H9 (cell line): ENCODE measurements around the gene CCDC85A. TPM values are rescaled to one million over a fixed set of nuclear protein-coding genes. Genes with fewer than 3 reads are reported as not detected.

ENCODE experiments used
- DNase-seq: peaks from one replicate; pipeline ENCODE4 v3.0.0-alpha.2; 2017
- H2AFZ ChIP-seq: one replicate; pipeline ENCODE4 v1.6.1; 2013; ENCODE audit warnings: mild to moderate bottlenecking, low read length, control low read depth, moderate library complexity
- H2AK5ac ChIP-seq: 2 replicates; pipeline ENCODE4 v1.6.1; 2013; ENCODE audit warnings: low read length, control low read depth, mixed read lengths; ENCODE audit not compliant: insufficient read length
- H2BK120ac ChIP-seq: one replicate; pipeline ENCODE4 v1.6.1; 2013; ENCODE audit warnings: low read depth, mild to moderate bottlenecking, low read length, control low read depth, inconsistent platforms; ENCODE audit not compliant: poor library complexity, severe bottlenecking
- H2BK12ac ChIP-seq: 2 replicates; pipeline ENCODE4 v1.6.1; 2013; ENCODE audit warnings: low read length, control low read depth, mixed read lengths, low read depth; ENCODE audit not compliant: insufficient read length
- H2BK15ac ChIP-seq: 2 replicates; pipeline ENCODE4 v1.6.1; 2013; ENCODE audit warnings: low read depth, low read length, control low read depth
- H2BK20ac ChIP-seq: one replicate; pipeline ENCODE4 v1.6.1; 2013; ENCODE audit warnings: low read depth, mild to moderate bottlenecking, low read length, control low read depth, inconsistent platforms; ENCODE audit not compliant: poor library complexity, severe bottlenecking
- H2BK5ac ChIP-seq: 2 replicates; pipeline ENCODE4 v1.6.1; 2013; ENCODE audit warnings: low read length, control low read depth, mixed read lengths; ENCODE audit not compliant: insufficient read length
- H3K14ac ChIP-seq: 2 replicates; pipeline ENCODE4 v1.6.1; 2013; ENCODE audit warnings: low read length, control low read depth; ENCODE audit not compliant: insufficient read depth
- H3K18ac ChIP-seq: 2 replicates; pipeline ENCODE4 v1.6.1; 2013; ENCODE audit warnings: low read depth, mild to moderate bottlenecking, mixed read lengths, low read length, control low read depth; ENCODE audit not compliant: insufficient read length
- H3K23ac ChIP-seq: 2 replicates; pipeline ENCODE4 v1.6.1; 2013; ENCODE audit warnings: low read length, control low read depth, mixed read lengths, low read depth; ENCODE audit not compliant: insufficient read length
- H3K23me2 ChIP-seq: 2 replicates; pipeline ENCODE4 v1.6.1; 2013; ENCODE audit warnings: low read depth, mild to moderate bottlenecking, mixed read lengths, low read length, control low read depth; ENCODE audit not compliant: insufficient read length, poor library complexity, severe bottlenecking
- H3K27ac ChIP-seq: 2 replicates; pipeline ENCODE4 v1.5.1; 2013; ENCODE audit warnings: low read length, control low read depth, mixed read lengths, low read depth; ENCODE audit not compliant: insufficient read length
- H3K27me3 ChIP-seq: 2 replicates; pipeline ENCODE4 v1.6.1; 2013; ENCODE audit warnings: low read length, control low read depth, inconsistent platforms; ENCODE audit not compliant: insufficient read depth
- H3K4ac ChIP-seq: 2 replicates; pipeline ENCODE4 v1.6.1; 2013; ENCODE audit warnings: low read depth, mild to moderate bottlenecking, control low read depth, inconsistent platforms, low read length, moderate library complexity
- H3K4me1 ChIP-seq: 2 replicates; pipeline ENCODE4 v1.6.1; 2013; ENCODE audit warnings: low read length, control low read depth, inconsistent platforms; ENCODE audit not compliant: insufficient read depth
- H3K4me2 ChIP-seq: 2 replicates; pipeline ENCODE4 v1.6.1; 2013; ENCODE audit warnings: low read length, control low read depth, mixed read lengths; ENCODE audit not compliant: insufficient read length, insufficient read depth
- H3K56ac ChIP-seq: 2 replicates; pipeline ENCODE4 v1.6.1; 2013; ENCODE audit warnings: low read depth, mild to moderate bottlenecking, mixed read lengths, low read length, control low read depth; ENCODE audit not compliant: insufficient read length
- H3K79me1 ChIP-seq: 2 replicates; pipeline ENCODE4 v1.6.1; 2013; ENCODE audit warnings: low read depth, mild to moderate bottlenecking, moderate library complexity, low read length, control low read depth, inconsistent platforms; ENCODE audit not compliant: insufficient read depth, poor library complexity, severe bottlenecking
- H3K79me2 ChIP-seq: 2 replicates; pipeline ENCODE4 v1.6.1; 2013; ENCODE audit warnings: low read length, control low read depth, inconsistent platforms; ENCODE audit not compliant: insufficient read depth
- H3K9ac ChIP-seq: 2 replicates; pipeline ENCODE4 v1.6.1; 2013; ENCODE audit warnings: low read length, control low read depth, mixed read lengths; ENCODE audit not compliant: insufficient read length; ENCODE audit errors: extremely low read depth
- H3K9me3 ChIP-seq: one replicate; pipeline ENCODE4 v1.6.1; 2013; ENCODE audit warnings: low read depth, low read length, inconsistent platforms; ENCODE audit not compliant: control insufficient read depth
- H3T11ph ChIP-seq: one replicate; pipeline ENCODE4 v1.6.1; 2013; ENCODE audit warnings: mild to moderate bottlenecking, low read length, control low read depth, inconsistent platforms
- H4K20me1 ChIP-seq: one replicate; pipeline ENCODE4 v1.6.1; 2013; ENCODE audit not compliant: control insufficient read depth, insufficient read length, insufficient read depth
- H4K5ac ChIP-seq: 2 replicates; pipeline ENCODE4 v1.6.1; 2013; ENCODE audit warnings: low read depth, mild to moderate bottlenecking, mixed read lengths, low read length, control low read depth; ENCODE audit not compliant: insufficient read length
- H4K8ac ChIP-seq: replicated peaks from 2 replicates; pipeline ENCODE4 v1.6.1; 2013; ENCODE audit warnings: low read length, control low read depth, mixed read lengths, low read depth; ENCODE audit not compliant: insufficient read length
- H4K91ac ChIP-seq: 2 replicates; pipeline ENCODE4 v1.6.1; 2013; ENCODE audit warnings: low read depth, mild to moderate bottlenecking, moderate library complexity, mixed read lengths, low read length, control low read depth; ENCODE audit not compliant: insufficient read length
- H3K27ac Mint-ChIP-seq, 3 experiments: 2 replicates in 2 of 3; 3 replicates in 1 of 3; pipeline ENCODE4 v1.8.0; 2020 to 2021; ENCODE audit warnings: mixed read lengths in 3 of 3, mild to moderate bottlenecking in 1 of 3, moderate library complexity in 1 of 3
- H3K27me3 Mint-ChIP-seq: 2 replicates; pipeline ENCODE4 v1.8.0; 2021; ENCODE audit warnings: low read depth, mild to moderate bottlenecking, moderate library complexity, mixed read lengths
- H3K36me3 Mint-ChIP-seq, 3 experiments: 2 replicates in 2 of 3; 3 replicates in 1 of 3; pipeline ENCODE4 v1.8.0; 2020 to 2021; ENCODE audit warnings: low read depth in 3 of 3, mixed read lengths in 3 of 3; ENCODE audit not compliant: insufficient read depth in 1 of 3
- H3K4me1 Mint-ChIP-seq, 2 experiments: 2 replicates each; pipeline ENCODE4 v1.8.0; 2020; ENCODE audit warnings: mixed read lengths in 2 of 2
- H3K4me3 Mint-ChIP-seq, 2 experiments: 2 replicates in 1 of 2; 3 replicates in 1 of 2; pipeline ENCODE4 v1.8.0; 2020 to 2021; ENCODE audit warnings: mild to moderate bottlenecking in 2 of 2, mixed read lengths in 2 of 2, moderate library complexity in 1 of 2
- H3K9me3 Mint-ChIP-seq, 2 experiments: 2 replicates in 1 of 2; 3 replicates in 1 of 2; pipeline ENCODE4 v1.8.0; 2020; ENCODE audit warnings: mild to moderate bottlenecking in 2 of 2, mixed read lengths in 2 of 2, moderate library complexity in 1 of 2
- WGBS: extraction: QIAGEN DNeasy Blood & Tissue Kit; methylation state at CpG from one replicate; pipeline ENCODE4 v1.1.7; 2013; ENCODE audit warnings: missing lambda C conversion rate, low lambda C conversion rate, mixed read lengths; ENCODE audit not compliant: insufficient read length; ENCODE audit errors: extremely low coverage; 5-methylcytosine and 5-hydroxymethylcytosine counted together
- total RNA-seq: library from RNA; stranded (reverse); gene quantifications from 2 replicates; pipeline ENCODE4 v1.2.1, GENCODE V29; 2021
- TF ChIP-seq, protein P1 (sequence below): fragments of 200-600 bp; sonication (generic); conservative IDR thresholded peaks from 3 replicates; pipeline ENCODE4 v1.8.0; 2021; ENCODE audit warnings: antibody characterized with exemption, mild to moderate bottlenecking

CCDC85A gene
- total RNA-seq, 1 experiment from 2014 or later: 0.17 TPM

DNA sequence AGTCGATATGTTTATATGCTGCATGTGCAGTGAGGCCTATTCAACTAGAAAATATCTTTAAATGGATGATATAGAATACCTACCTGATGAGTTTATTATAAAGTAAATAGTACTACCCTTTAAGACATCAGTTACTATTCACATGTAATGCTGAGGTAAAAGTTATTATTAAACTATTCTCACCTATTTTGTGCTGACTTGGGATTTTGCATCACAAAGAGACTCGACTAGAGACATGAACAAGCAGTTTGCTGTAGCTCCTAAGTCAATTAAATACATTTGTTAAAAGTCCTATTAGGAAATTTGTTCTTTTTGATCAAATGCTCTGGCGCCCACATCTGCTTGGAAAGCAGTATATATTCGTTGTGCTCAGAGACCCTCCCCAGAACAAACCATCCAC, 164.1 kb downstream of the CCDC85A start:
- no peak overlapping the region for H3K4me2 ChIP-seq
- no peak overlapping the region for H3K27ac ChIP-seq
- H3K27me3 ChIP-seq: no peaks in the 10 kb centered on the region
- H4K5ac ChIP-seq: no peak overlapping the region
- no peaks in the 10 kb centered on the region for H3K79me1 ChIP-seq
- no peak overlapping the region for H2BK12ac ChIP-seq
- no peak overlapping the region for H2AK5ac ChIP-seq
- H3K14ac ChIP-seq: no peak overlapping the region
- Mint-ChIP-seq H3K4me3 (no peak overlapping the region), H3K4me1 (peaks cover 22 to 24% of the 10 kb centered on the region in 2 experiments), H3K9me3 (no peaks in the 10 kb centered on the region), H3K27ac (no peak overlapping the region), H3K36me3 (no peaks in the 10 kb centered on the region), H3K27me3 (no peaks in the 10 kb centered on the region)
- H2BK15ac ChIP-seq: no peak overlapping the region
- no peak overlapping the region for H3T11ph ChIP-seq
- H3K56ac ChIP-seq: no peak overlapping the region
- no peak overlapping the region for H2BK5ac ChIP-seq
- H4K20me1 ChIP-seq: no peaks in the 10 kb centered on the region
- H4K91ac ChIP-seq: no peak overlapping the region
- DNase-seq: no peak
- no peak overlapping the region for H3K23ac ChIP-seq
- no peaks in the 10 kb centered on the region for H3K79me2 ChIP-seq
- whole genome bisulfite sequencing: no CpG with 5 or more reads among the region's 4 CpGs
- H3K4ac ChIP-seq: no peak overlapping the region
- TF ChIP-seq, protein P1, sequence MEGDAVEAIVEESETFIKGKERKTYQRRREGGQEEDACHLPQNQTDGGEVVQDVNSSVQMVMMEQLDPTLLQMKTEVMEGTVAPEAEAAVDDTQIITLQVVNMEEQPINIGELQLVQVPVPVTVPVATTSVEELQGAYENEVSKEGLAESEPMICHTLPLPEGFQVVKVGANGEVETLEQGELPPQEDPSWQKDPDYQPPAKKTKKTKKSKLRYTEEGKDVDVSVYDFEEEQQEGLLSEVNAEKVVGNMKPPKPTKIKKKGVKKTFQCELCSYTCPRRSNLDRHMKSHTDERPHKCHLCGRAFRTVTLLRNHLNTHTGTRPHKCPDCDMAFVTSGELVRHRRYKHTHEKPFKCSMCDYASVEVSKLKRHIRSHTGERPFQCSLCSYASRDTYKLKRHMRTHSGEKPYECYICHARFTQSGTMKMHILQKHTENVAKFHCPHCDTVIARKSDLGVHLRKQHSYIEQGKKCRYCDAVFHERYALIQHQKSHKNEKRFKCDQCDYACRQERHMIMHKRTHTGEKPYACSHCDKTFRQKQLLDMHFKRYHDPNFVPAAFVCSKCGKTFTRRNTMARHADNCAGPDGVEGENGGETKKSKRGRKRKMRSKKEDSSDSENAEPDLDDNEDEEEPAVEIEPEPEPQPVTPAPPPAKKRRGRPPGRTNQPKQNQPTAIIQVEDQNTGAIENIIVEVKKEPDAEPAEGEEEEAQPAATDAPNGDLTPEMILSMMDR: no peak
- H2BK120ac ChIP-seq: no peak overlapping the region
- H2AFZ ChIP-seq: no peak overlapping the region
- H3K4me1 ChIP-seq: peaks cover 6% of the 10 kb centered on the region; the same call in 1 of the 2 replicates
- no peak overlapping the region for H2BK20ac ChIP-seq
- H4K8ac ChIP-seq: no peak overlapping the region
- H3K9ac ChIP-seq: no peak overlapping the region
- no peak overlapping the region for H3K18ac ChIP-seq
- H3K9me3 ChIP-seq: no peaks in the 10 kb centered on the region
- H3K23me2 ChIP-seq: no peaks in the 10 kb centered on the region
